Jurkat, Clone E6-1 (cell line): ENCODE measurements around the gene PNPLA2.

Experiments used
- DNase-seq: peaks from one replicate; pipeline ENCODE4 v3.0.0-alpha.2; 2011; ENCODE audit warnings: low read depth, low spot score
- H3K4me3 ChIP-seq: 2 replicates; pipeline ENCODE4 v1.5.1; 2011; ENCODE audit warnings: mild to moderate bottlenecking, low read length, control low read depth, moderate library complexity

PNPLA2 gene

DNA sequence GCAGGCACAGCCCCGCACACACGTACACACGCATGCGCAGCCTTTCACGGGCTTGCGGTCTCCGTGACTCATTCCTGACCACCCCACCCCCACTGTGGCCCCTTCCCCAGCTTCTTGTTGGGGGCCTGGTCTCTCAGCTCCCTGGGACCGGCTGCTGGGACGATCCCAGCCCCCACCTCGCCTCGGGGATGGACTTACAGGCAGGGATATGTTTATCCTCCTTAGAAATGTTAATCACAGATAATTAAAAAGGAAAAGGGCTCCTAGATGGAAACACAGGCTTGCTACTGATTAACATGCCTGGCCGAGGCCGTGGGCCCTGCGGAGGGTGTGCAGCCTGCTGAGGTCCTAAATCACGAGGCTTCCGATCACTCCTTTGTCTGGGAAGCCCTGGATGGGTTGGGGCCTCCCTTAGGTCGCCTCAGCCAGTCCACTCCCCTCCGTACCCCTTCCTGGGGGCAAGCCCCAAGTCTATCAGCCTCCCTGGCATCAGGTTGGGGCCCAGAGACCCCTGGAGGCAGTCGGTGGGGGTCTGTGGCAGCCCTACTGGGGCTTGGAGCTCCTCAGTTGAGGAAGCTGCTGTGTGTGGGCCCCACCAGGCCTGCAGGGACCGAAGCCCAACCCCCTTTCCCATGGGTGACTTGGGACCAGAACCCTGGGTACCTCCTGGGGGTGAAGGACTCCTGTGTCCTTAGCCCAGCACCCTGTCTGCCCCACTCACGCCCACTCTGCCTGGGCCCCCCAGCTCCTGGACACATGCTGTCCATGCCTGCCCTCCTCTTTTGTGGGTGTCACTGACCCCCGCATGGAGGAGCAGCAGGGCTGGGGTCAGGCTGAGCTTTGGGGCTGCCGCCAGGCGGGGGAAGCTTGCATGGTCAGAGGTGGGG lies 44.6 kb downstream of the PNPLA2 start:
- H3K4me3 ChIP-seq = no peak overlapping the region
- DNase-seq = no peak

DNA sequence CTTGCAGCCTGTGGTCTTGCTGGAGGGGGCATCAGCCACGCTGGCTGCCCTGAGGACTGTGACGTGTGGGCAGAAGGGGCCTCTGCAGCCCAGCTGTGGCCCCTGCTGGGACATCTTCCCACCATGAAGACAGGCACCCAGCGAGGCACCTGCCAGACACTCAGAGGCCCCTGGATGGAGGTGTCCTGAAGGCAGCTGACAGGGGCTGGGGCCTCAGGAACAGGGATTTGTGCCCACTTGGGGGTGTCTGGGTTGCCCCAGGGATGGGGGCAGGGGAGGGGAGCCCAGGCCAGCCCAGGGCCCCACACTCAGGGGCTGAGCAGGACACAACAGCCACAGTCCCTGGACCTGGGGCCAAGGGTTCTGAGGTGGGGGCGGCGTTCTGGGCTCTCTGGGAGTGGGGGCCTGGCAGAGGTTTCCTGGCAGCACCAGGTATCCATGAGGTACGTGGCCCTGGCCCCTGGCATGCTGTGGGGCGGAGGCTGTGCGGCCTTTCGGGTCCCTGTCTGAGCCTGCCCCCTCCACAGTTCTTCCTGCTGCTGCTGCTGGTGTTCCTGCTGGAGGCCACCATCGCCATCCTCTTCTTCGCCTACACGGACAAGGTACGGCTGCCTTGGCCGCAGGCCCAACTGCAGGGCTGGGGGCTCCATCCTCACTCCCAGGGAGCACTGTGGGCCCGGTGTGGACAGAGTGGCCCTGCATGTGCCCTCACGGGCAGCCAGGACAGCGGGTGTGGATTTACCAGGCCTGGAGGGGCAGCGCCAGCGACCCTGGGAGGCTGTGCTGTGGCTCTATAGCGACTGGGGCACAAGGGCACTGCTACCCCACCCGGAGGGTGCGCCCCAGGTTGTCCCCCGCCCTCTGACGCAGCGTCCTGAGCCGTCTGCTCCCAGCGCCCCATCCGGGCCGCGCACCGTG lies 45.5 kb downstream of the PNPLA2 start:
- H3K4me3 ChIP-seq = no peak overlapping the region
- DNase-seq = no peak

DNA sequence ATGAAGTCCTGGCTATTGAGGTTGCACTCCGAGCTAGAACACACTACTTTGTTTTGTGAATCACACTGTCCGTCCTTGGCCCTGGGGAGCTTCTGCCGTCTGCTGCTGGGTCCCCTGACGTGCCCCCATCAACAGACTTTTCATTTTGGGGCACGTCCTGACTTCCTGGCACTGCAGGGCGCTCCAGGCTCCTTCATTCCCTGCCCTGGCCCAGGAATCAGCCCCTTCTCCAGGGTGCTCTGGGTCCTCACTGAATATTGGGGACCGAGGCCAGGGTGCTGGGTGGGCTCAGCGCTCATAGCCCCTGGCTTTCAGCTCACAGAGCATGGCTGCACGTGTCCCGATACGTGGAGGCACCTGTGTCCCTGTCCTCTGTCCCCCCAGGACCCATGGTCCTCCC lies 46.2 kb downstream of the PNPLA2 start:
- no peak overlapping the region for H3K4me3 ChIP-seq
- no peak for DNase-seq

DNA sequence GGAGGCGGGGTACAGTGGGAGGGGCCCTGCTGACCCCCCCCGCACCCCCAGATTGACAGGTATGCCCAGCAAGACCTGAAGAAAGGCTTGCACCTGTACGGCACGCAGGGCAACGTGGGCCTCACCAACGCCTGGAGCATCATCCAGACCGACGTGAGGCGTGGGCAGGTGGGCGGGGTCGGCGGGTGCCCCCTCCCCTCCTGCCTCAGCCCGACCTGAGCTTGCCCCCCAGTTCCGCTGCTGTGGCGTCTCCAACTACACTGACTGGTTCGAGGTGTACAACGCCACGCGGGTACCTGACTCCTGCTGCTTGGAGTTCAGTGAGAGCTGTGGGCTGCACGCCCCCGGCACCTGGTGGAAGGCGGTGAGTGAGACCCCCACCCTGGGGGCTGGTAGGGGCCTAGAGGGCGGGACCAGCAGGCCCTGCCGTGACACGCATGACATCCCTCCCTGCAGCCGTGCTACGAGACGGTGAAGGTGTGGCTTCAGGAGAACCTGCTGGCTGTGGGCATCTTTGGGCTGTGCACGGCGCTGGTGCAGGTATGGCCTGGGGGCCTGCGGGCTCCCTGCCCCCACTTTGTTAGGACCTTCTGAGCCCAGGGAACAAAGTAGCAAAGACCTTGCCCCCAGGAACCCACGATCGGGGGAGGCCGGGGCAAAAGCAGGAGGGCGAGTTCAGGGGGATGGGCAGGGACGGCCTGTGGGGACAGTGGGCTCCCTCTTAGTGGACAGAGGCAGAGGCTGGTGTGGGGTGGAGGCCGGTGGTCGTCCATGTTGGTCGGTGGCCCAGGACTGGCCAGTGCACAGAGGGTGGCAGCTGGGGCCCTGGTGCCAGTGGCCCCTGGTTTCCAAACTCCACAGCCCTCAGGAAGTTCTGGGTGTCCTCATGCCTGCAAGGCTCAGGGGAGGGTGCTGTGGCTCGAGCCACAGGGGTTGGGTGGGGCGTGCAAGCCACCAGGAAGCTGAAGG lies 47.0 kb downstream of the PNPLA2 start:
- DNase-seq = no peak
- H3K4me3 ChIP-seq = no peak overlapping the region

DNA sequence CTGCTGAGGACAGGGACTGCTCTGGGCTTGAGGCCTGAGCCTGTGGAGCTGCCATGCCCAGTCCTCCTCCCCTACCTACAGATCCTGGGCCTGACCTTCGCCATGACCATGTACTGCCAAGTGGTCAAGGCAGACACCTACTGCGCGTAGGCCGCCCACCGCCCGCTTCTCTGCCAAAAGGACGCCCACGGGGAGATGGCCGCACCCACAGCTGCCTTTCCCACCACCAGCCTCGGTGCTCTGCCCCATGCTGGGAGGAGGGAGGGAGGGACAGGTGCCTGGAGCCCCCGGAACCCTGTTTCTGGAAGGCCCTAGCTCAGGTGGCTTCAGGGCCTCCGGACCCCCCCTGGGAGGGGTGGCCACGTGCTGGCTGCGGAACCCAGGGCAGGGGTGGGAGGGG lies 47.8 kb downstream of the PNPLA2 start:
- H3K4me3 ChIP-seq = no peak overlapping the region
- no peak for DNase-seq

DNA sequence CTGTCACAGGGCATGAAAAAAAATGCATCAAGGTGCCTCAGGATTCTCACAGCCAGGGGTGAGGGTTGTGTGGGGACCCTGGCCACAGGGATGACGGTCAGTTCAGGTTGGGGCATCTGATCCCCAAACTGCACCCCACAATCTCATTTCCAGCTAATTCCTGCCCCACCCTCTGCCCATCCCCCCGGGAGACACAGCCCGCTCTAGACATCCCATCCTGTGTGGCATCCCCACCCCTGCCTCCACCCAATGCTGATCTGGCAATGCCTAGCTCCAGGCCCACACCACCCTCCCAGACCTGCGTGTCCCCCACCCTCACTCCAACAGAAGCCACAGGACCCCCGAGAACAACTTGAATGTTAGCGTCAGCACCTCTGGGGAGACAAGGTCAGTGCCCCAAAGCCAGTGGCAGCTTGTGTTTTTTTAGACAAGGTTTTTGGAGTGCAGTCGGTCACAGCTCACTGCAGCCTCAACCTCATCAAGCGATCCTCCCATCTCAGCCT lies 49.2 kb downstream of the PNPLA2 start:
- no peak overlapping the region for H3K4me3 ChIP-seq
- DNase-seq = no peak

DNA sequence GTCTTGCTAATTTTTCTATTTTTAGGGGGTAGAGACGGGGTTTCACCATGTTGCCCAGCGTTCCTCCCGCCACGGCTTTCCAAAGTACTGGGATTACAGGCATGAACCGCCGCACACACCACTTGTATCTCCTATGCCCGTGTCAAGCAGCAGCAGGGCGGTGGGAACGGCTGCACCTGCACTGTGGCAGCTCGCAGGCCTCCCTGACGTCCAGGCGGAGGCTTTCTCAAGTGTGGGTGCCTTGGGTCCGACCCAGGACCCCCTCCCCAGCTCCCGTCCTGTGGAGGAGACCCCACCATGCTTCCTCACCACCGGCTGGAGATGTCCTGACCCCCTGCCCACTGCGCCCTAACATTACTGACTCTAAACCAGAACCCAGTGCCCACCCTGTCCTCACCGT lies 49.7 kb downstream of the PNPLA2 start:
- no peak for DNase-seq

DNA sequence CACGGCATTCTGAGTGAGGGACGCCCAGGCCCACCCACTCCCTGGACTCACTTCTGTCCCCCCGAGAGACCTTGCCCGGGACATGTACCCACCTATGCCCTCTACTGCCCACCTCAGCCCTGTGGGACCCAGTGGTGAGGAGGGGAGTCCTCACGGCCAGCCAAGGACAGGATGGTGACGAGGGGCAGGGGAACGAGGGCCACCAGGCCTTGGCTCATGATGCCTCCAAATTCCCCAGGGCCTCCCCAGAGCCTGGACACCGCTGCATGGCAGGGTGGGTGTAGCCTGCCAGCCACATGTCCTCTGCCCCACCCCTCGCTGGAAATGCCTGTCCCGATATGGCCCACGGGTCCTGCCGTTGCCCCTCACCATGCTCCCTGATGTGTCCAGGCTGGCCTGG lies 50.1 kb downstream of the PNPLA2 start:
- DNase-seq = no peak

More for the DNA sequence above, 49.7 kb downstream of the PNPLA2 start:
- no peak overlapping the region for H3K4me3 ChIP-seq

DNA sequence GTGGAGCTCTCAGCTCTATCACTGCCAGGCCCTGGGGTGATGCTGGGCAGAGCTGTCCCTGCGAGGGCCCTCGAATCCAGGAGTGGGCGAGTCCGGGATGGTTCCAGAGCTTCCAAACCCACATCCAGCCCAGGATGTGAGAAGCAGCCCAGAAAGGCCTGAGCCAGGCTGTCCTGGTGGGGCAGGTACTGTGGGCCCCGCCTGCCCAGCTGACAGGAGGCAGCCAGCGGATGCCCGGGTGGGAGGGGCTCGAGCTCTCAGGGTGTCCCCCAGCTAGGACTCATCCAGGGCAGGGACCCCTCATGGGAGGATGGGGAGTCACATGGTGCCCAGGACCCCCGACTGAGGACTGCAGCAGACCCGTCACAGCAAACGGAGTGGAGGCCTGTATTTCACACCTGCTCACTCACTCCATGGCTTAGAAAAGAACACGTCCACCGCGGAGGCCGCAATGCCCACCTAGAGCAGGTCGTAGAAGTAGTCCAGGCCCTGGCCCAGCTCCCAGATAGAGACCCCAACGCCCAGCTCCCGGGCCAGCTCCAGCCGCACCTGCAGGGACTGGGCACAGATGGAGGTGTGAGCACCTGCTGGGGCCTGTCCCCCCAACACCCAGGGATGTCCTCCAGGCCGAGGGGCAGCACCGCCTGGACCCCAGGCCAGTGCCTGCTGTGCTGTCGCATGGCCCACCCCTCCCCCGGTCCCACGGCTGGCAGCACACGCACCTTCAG lies 50.8 kb downstream of the PNPLA2 start:
- no peak for DNase-seq

More for the DNA sequence above, 50.1 kb downstream of the PNPLA2 start:
- no peak overlapping the region for H3K4me3 ChIP-seq

DNA sequence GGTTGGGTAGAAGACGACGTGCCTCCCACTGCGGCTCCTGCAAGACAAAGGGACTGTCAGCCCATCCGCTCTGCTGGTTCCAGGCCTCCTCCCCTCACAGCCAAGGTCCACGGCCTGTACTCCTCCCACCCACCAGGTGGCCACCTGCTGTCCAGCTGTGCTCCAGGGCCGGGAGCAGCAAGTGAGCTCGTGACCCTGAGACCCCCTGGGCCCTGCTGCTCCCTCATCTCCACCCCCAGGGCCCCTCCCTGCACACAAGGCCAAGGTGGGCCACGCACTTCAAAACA lies 51.4 kb downstream of the PNPLA2 start:
- DNase-seq = no peak
- no peak overlapping the region for H3K4me3 ChIP-seq

More for the DNA sequence above, 50.8 kb downstream of the PNPLA2 start:
- no peak overlapping the region for H3K4me3 ChIP-seq

DNA sequence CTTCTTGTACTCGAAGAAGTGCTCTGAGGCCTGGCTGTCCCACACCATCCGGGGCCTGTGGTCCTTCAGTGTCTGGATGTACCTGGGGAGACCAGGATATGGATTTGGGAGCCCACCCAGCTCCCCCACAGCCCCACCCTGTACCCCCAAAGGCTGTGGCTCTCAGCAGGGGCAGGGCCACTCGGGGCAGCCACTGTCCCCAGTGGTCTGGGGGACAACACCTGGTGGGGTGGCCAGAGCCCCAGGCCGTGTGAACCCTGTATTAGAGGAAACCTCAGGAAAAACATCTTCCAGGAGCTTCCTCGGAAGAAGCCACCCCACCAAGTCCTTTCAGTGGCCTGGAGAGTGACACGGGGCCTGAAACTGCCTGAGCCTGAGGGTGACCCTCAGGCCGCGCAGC lies 51.7 kb downstream of the PNPLA2 start:
- no peak overlapping the region for H3K4me3 ChIP-seq
- no peak for DNase-seq

DNA sequence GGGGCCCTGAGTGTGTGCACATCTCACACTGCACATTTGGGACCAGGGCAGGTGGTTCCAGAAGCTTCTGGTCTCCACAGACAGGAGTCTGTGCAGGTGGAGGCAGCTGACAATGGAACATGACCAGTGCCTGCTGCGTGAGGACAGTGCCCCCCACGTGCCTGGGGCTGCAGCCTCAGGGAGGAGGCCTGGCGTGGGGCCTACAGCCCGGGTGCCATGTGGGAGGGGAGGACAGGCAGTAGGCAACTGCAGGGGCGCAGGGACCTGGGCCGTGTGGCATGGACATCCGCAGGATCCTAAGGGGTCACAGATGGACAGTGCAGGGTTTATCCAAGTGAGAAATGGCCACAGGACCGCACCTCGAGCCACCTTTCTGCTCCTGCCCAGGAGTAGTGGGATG lies 52.8 kb downstream of the PNPLA2 start:
- no peak overlapping the region for H3K4me3 ChIP-seq
- DNase-seq = no peak

DNA sequence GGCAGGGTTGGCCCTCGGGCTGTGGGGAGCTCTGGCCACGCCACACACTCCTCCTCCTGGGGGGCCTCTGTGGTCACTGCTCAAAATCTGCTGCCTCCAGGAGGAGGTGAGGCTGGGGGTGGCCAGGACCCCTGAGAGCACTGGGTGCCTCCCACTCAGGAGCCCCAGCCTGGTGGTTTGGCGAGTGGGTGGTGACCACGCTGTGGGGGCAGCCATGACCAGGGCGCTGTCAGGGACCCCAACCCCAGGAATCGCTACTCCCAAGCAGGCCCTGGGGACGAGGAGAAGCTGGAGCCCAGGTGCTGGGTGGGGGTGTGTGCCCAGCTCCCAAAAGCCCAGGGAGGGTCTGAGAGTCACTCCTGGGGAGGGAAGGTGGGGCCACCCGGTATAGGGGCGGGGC lies 54.1 kb downstream of the PNPLA2 start:
- no peak for DNase-seq
- no peak overlapping the region for H3K4me3 ChIP-seq

DNA sequence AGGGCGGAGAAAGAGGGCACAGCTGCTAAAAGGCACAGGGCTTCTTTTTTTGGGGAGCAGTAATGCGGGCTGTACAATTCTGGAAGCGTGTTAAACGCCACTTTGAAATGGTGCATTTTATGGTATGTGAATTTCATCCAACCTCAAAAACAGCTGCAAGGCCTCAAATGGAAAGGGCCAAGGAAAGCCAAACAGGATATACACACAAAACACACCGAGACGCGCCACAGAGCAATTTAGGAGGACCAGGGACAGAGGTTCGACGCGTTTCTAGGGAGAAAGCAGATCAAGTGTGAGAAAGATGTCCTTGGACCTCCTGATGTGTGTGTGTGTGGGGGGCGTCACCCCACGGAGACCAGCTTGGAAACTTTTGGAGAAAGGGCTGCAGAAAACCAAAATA lies 55.0 kb downstream of the PNPLA2 start:
- H3K4me3 ChIP-seq = no peak overlapping the region

More for the DNA sequence above, 55.0 kb downstream of the PNPLA2 start:
- no peak for DNase-seq
